Suprapubic skin (tissue), 3 donors: Measurements from ENCODE around the gene KRT36.

Experiments
- EP300 ChIP-seq: sonication (generic); formaldehyde crosslinking; IDR thresholded peaks from one replicate; pipeline ENCODE4 v1.6.1; 2017; ENCODE audit warnings: antibody characterized with exemption
- POLR2A ChIP-seq, 2 donors: fragments of 450-650 bp; IDR thresholded peaks; one replicate each; pipeline ENCODE4 v1.6.1; 2017; ENCODE audit warnings: antibody characterized with exemption in 2 of 2, mild to moderate bottlenecking in 2 of 2, moderate library complexity in 2 of 2
- TF ChIP-seq, protein P1 (sequence below), 2 donors: fragments of 200-600 bp in 1 of 2; fragments of 450-650 bp in 1 of 2; sonication (generic) in 1 of 2; IDR thresholded peaks; one replicate each; pipeline ENCODE4 v1.5.1; 2016 to 2019; ENCODE audit warnings: antibody characterized with exemption in 2 of 2, mild to moderate bottlenecking in 1 of 2, moderate library complexity in 1 of 2

GRCh38 chr17:41475421-41475820, 14.3 kb downstream of the KRT36 start:
- TF ChIP-seq POLR2A (IDR thresholded peaks at IDR 0.05) = no peak
- TF ChIP-seq, protein P1, sequence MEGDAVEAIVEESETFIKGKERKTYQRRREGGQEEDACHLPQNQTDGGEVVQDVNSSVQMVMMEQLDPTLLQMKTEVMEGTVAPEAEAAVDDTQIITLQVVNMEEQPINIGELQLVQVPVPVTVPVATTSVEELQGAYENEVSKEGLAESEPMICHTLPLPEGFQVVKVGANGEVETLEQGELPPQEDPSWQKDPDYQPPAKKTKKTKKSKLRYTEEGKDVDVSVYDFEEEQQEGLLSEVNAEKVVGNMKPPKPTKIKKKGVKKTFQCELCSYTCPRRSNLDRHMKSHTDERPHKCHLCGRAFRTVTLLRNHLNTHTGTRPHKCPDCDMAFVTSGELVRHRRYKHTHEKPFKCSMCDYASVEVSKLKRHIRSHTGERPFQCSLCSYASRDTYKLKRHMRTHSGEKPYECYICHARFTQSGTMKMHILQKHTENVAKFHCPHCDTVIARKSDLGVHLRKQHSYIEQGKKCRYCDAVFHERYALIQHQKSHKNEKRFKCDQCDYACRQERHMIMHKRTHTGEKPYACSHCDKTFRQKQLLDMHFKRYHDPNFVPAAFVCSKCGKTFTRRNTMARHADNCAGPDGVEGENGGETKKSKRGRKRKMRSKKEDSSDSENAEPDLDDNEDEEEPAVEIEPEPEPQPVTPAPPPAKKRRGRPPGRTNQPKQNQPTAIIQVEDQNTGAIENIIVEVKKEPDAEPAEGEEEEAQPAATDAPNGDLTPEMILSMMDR (IDR thresholded peaks at IDR 0.05) = no peak
- no peak for TF ChIP-seq EP300
